Parathyroid adenoma (tissue), 2 donors: ENCODE measurements around the gene CACNB1.
A peak's percentile ranks its signal among the peaks of the same experiment; 100 is the strongest.

ENCODE experiments used
- H2AFZ ChIP-seq: fragments of 300-600 bp; sonication (generic); one replicate; pipeline ENCODE4 v1.7.0; 2017; ENCODE audit warnings: antibody characterized with exemption, mild to moderate bottlenecking
- H3K27ac ChIP-seq: fragments of 300-600 bp; sonication (generic); one replicate; pipeline ENCODE4 v1.7.0; 2017
- H3K27me3 ChIP-seq: fragments of 300-600 bp; sonication (generic); one replicate; pipeline ENCODE4 v1.7.0; 2017; ENCODE audit warnings: low read length; ENCODE audit not compliant: control insufficient read depth, insufficient read depth
- H3K36me3 ChIP-seq: fragments of 300-600 bp; sonication (generic); one replicate; pipeline ENCODE4 v1.7.0; 2017; ENCODE audit warnings: low read length; ENCODE audit not compliant: control insufficient read depth, insufficient read depth
- H3K4me1 ChIP-seq: fragments of 300-600 bp; sonication (generic); one replicate; pipeline ENCODE4 v1.7.0; 2017; ENCODE audit warnings: control low read depth
- H3K4me2 ChIP-seq: fragments of 300-600 bp; sonication (generic); one replicate; pipeline ENCODE4 v1.7.0; 2017; ENCODE audit warnings: low read length
- H3K4me3 ChIP-seq: fragments of 300-600 bp; sonication (generic); one replicate; pipeline ENCODE4 v1.7.0; 2017; ENCODE audit warnings: low read depth, low read length
- H3K79me2 ChIP-seq: fragments of 300-600 bp; sonication (generic); one replicate; pipeline ENCODE4 v1.7.0; 2017; ENCODE audit warnings: control low read depth
- H3K9ac ChIP-seq: fragments of 300-600 bp; sonication (generic); one replicate; pipeline ENCODE4 v1.7.0; 2017; ENCODE audit warnings: mild to moderate bottlenecking
- H3K9me3 ChIP-seq: fragments of 300-600 bp; sonication (generic); one replicate; pipeline ENCODE4 v1.7.0; 2017; ENCODE audit warnings: low read length; ENCODE audit not compliant: control insufficient read depth
- TF ChIP-seq, protein P1 (sequence below): fragments of 300-600 bp; sonication (generic); IDR thresholded peaks from one replicate; pipeline ENCODE4 v1.7.0; 2017; ENCODE audit warnings: antibody characterized with exemption, mild to moderate bottlenecking
- donor health status: primary hyperparathyroidism.

The CACNB1 gene

DNA sequence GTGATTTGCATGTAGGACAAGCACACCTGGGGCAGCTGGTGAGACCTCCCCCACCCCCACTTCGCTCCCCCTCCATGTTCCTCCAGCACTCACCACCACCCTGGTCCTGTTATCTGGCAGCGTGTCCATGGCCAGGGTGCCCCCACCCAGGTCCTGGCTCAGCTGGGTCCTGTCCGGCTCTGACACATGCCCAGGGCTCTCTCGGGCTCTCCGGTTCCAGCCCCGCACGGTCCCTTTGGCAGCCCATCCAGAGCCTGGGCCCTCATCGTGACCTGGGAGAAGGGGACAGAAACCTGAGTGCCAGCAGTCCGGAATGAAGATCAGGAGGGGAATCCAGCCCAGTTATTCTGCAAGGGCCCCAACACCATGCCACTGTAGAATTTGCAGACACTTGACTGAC lies 57.9 kb downstream of the CACNB1 start:
- H3K4me3 ChIP-seq, result no peak overlapping the region
- no peaks in the 10 kb centered on the region for H3K9me3 ChIP-seq
- peaks cover 4% of the 10 kb centered on the region for H3K4me1 ChIP-seq
- no peaks in the 10 kb centered on the region for H3K36me3 ChIP-seq
- no peak overlapping the region for H3K4me2 ChIP-seq
- H3K27ac ChIP-seq, result no peak overlapping the region
- no peak overlapping the region for H2AFZ ChIP-seq
- TF ChIP-seq, protein P1, sequence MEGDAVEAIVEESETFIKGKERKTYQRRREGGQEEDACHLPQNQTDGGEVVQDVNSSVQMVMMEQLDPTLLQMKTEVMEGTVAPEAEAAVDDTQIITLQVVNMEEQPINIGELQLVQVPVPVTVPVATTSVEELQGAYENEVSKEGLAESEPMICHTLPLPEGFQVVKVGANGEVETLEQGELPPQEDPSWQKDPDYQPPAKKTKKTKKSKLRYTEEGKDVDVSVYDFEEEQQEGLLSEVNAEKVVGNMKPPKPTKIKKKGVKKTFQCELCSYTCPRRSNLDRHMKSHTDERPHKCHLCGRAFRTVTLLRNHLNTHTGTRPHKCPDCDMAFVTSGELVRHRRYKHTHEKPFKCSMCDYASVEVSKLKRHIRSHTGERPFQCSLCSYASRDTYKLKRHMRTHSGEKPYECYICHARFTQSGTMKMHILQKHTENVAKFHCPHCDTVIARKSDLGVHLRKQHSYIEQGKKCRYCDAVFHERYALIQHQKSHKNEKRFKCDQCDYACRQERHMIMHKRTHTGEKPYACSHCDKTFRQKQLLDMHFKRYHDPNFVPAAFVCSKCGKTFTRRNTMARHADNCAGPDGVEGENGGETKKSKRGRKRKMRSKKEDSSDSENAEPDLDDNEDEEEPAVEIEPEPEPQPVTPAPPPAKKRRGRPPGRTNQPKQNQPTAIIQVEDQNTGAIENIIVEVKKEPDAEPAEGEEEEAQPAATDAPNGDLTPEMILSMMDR, result no peak
- H3K27me3 ChIP-seq, result no peaks in the 10 kb centered on the region
- H3K79me2 ChIP-seq, result no peaks in the 10 kb centered on the region
- H3K9ac ChIP-seq, result no peak overlapping the region

DNA sequence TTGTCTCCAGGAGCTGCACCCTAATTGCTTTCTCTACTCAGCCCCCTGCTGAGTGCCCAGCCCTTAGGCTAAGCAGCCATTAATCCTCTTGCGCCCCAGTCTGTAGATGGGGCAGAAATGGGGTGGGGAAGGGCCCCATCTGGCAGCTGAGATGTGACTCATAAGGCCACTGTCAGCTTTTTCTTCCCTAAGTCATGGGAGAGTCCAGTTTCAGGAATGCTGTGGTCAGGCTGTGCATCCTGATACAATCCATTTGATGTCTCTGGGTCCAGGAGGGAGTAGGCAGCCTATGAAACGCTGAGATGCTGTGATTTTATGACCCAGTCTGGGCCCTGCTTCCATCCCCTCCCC lies 58.3 kb downstream of the CACNB1 start:
- no peak overlapping the region for H3K27ac ChIP-seq

DNA sequence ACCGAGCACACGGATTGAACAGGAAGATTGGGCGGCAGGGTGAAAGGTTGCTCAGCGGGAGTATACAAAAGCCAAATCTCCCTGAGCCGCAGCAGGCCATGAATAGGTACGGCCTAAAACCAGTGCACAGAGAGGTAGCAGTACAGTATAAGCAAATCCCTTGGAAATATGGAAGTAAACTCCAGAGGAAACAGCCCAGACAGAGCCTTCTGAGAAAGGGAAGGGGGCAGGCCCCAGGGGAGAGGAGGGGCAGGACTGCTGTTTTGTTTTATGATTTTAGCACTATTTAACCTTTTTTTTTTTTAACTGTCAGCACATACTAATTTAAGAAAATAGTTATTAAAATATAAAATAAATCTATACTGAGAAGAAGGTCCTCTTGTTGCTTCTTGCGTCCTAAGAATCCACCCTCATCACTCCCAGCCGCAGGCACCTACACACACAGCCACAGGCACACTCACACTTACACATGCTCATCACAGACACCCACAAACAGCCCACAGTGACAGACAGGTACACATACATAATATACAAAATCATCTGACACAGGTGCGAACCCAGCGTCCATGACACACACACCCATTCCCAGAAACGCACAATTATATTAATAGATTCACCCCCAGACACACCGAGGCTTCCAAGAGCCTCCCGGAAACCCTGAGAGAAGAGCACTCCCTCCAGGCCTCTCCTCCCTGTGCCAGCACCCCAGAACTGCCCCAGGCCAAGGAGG lies 58.9 kb downstream of the CACNB1 start:
- Histone ChIP-seq H3K4me1 (no peaks in the 10 kb centered on the region), H3K27ac (no peak overlapping the region), H3K4me3 (no peak overlapping the region), H3K27me3 (no peaks in the 10 kb centered on the region), H3K36me3 (no peaks in the 10 kb centered on the region), H3K9ac (no peak overlapping the region), H2AFZ (no peak overlapping the region), H3K79me2 (no peaks in the 10 kb centered on the region), H3K4me2 (no peak overlapping the region), H3K9me3 (no peaks in the 10 kb centered on the region)
- TF ChIP-seq, protein P1, result no peak

More for the DNA sequence above, 58.3 kb downstream of the CACNB1 start:
- H3K4me1 ChIP-seq, result no peaks in the 10 kb centered on the region
- no peak overlapping the region for H3K4me3 ChIP-seq
- no peak overlapping the region for H3K4me2 ChIP-seq
- H3K36me3 ChIP-seq, result no peaks in the 10 kb centered on the region
- no peak overlapping the region for H2AFZ ChIP-seq
- H3K9me3 ChIP-seq, result no peaks in the 10 kb centered on the region
- H3K9ac ChIP-seq, result no peak overlapping the region
- no peaks in the 10 kb centered on the region for H3K79me2 ChIP-seq
- TF ChIP-seq, protein P1, result no peak
- no peaks in the 10 kb centered on the region for H3K27me3 ChIP-seq

DNA sequence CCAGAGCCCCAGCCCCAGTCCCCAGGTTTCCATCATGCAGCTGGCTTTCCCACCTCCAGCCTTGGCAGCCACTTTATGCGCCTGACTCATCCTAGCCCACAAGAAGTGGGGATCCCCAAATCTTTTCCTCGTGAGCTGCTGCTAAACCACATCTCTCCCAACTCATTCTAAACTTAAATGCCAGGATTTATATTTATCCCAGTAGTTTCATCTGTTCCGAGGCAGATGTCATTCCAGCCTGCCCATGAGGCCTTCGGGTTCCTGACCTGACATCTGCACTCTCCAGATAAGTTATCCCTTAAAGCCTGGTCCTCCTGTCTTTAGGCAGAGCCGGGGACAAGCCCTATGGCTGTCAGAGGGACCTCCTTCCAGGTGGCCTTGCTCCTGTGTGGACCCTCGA lies 62.6 kb downstream of the CACNB1 start:
- H3K9ac ChIP-seq, result no peak overlapping the region
- TF ChIP-seq, protein P1, result no peak
- H3K4me1 ChIP-seq, result no peaks in the 10 kb centered on the region
- no peaks in the 10 kb centered on the region for H3K36me3 ChIP-seq
- no peaks in the 10 kb centered on the region for H3K9me3 ChIP-seq
- no peak overlapping the region for H3K4me3 ChIP-seq
- H3K79me2 ChIP-seq, result no peaks in the 10 kb centered on the region
- H3K27ac ChIP-seq, result no peak overlapping the region
- no peak overlapping the region for H3K4me2 ChIP-seq
- H2AFZ ChIP-seq, result no peak overlapping the region
- H3K27me3 ChIP-seq, result no peaks in the 10 kb centered on the region

DNA sequence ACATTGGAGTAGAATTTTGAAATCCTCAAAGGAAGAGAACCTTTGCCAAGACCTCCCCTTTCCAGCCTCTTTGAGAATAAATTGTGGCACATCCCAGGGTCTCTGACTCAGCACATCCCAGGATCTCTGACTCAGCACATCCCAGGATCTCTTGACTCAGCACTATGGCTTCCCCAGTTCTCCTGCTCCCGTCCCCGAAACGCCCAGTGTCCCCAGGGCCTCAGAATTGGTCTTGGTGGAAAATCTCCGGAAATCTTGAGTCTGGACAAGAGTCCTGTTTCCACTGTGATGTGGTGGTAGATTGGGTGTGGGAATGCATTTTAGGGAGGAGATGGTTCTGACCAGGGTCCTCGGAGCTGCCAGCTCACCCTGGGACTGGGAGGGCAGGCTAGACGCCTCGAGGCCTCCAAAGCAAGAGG lies 65.3 kb downstream of the CACNB1 start:
- Histone ChIP-seq H3K9ac (no peak overlapping the region), H3K27ac (no peak overlapping the region), H3K4me3 (no peak overlapping the region), H3K4me1 (no peaks in the 10 kb centered on the region), H3K36me3 (no peaks in the 10 kb centered on the region), H2AFZ (no peak overlapping the region), H3K79me2 (no peaks in the 10 kb centered on the region), H3K9me3 (no peaks in the 10 kb centered on the region), H3K4me2 (peak overlapping the region; percentile 3), H3K27me3 (no peaks in the 10 kb centered on the region)
- TF ChIP-seq, protein P1, result no peak
